ENCODE data around the gene PLXNA4.

DNA sequence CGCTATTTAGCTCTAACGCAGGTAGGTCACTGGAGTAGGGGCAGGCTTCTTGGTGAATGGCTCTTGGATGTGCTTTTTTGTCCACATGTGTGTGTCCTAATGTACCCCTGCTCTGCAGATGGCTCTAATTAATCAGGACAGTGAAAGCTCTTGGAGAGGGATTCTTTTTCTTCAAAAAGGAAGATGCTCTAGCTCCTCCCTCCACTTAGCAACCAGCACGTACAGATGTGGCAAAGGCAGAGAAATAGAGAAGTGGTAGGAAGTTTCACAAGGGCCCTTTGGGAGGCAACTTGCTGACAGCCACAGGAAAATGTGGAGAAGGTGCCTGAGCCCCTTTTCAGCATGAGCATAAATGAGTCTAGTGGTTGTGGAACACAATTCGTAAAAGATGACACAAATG, 221.7 kb downstream of the PLXNA4 start:
- no peak for TF ChIP-seq POLR2A (IDR thresholded peaks at IDR 0.05)
- TF ChIP-seq, protein P1, sequence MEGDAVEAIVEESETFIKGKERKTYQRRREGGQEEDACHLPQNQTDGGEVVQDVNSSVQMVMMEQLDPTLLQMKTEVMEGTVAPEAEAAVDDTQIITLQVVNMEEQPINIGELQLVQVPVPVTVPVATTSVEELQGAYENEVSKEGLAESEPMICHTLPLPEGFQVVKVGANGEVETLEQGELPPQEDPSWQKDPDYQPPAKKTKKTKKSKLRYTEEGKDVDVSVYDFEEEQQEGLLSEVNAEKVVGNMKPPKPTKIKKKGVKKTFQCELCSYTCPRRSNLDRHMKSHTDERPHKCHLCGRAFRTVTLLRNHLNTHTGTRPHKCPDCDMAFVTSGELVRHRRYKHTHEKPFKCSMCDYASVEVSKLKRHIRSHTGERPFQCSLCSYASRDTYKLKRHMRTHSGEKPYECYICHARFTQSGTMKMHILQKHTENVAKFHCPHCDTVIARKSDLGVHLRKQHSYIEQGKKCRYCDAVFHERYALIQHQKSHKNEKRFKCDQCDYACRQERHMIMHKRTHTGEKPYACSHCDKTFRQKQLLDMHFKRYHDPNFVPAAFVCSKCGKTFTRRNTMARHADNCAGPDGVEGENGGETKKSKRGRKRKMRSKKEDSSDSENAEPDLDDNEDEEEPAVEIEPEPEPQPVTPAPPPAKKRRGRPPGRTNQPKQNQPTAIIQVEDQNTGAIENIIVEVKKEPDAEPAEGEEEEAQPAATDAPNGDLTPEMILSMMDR (IDR thresholded peaks at IDR 0.05) = no peak
